GM12864 (cell line): ENCODE data around the gene DNAJC1.

Experiments
- DNase-seq: peaks from one replicate; pipeline ENCODE4 v3.0.0-alpha.2; 2011; ENCODE audit warnings: low read depth
- H3K4me3 ChIP-seq: 2 replicates; pipeline ENCODE4 v1.5.1; 2011; ENCODE audit warnings: mild to moderate bottlenecking, low read depth, low read length, control low read depth
- CTCF ChIP-seq: IDR thresholded peaks from 2 replicates; pipeline ENCODE4 v1.5.1; 2011; ENCODE audit warnings: low read depth, mild to moderate bottlenecking, moderate library complexity, low read length, control low read depth, inconsistent platforms; ENCODE audit errors: missing control alignments

DNAJC1 gene

GRCh38 chr10:21907436-21907835 is 96.1 kb downstream of the DNAJC1 start:
- DNase-seq = no peak
- no peak overlapping the region for H3K4me3 ChIP-seq
- no peak for TF ChIP-seq CTCF

GRCh38 chr10:21904930-21905329 is 98.6 kb downstream of the DNAJC1 start:
- no peak overlapping the region for H3K4me3 ChIP-seq
- no peak for TF ChIP-seq CTCF
- DNase-seq = no peak

- DNase-seq = no peak
These were observed 103.8 kb downstream of the DNAJC1 start for GRCh38 chr10:21899736-21900135.

GRCh38 chr10:21895932-21896331 is 107.6 kb downstream of the DNAJC1 start:
- DNase-seq = no peak
- no peak for TF ChIP-seq CTCF
- no peak overlapping the region for H3K4me3 ChIP-seq

More at GRCh38 chr10:21899736-21900135, 103.8 kb downstream of the DNAJC1 start:
- no peak overlapping the region for H3K4me3 ChIP-seq
- TF ChIP-seq CTCF = no peak

- peak; percentile 21 for DNase-seq
- H3K4me3 ChIP-seq = no peak overlapping the region
- TF ChIP-seq CTCF = no peak
These were observed 108.7 kb downstream of the DNAJC1 start for GRCh38 chr10:21894648-21895342.

- H3K4me3 ChIP-seq = no peak overlapping the region
- no peak for TF ChIP-seq CTCF
- DNase-seq = no peak
These were observed 112.1 kb downstream of the DNAJC1 start for GRCh38 chr10:21891439-21891838.
